Rectal smooth muscle tissue (tissue), 1 donor: ENCODE results near the gene UPB1.

Experiments
- H3K27ac ChIP-seq: one replicate; pipeline ENCODE4 v1.7.0; 2013; ENCODE audit warnings: low read depth, low read length, inconsistent platforms
- H3K27me3 ChIP-seq: one replicate; pipeline ENCODE4 v1.7.0; 2013; ENCODE audit warnings: low read length; ENCODE audit not compliant: control insufficient read depth, insufficient read depth
- H3K36me3 ChIP-seq: one replicate; pipeline ENCODE4 v1.7.0; 2013; ENCODE audit warnings: low read length; ENCODE audit not compliant: control insufficient read depth, insufficient read depth
- H3K4me1 ChIP-seq: one replicate; pipeline ENCODE4 v1.7.0; 2013; ENCODE audit warnings: low read length; ENCODE audit not compliant: control insufficient read depth, insufficient read depth
- H3K4me3 ChIP-seq: one replicate; pipeline ENCODE4 v1.7.0; 2013; ENCODE audit warnings: low read length
- H3K9ac ChIP-seq: one replicate; pipeline ENCODE4 v1.7.0; 2013; ENCODE audit warnings: low read length

The UPB1 gene

DNA sequence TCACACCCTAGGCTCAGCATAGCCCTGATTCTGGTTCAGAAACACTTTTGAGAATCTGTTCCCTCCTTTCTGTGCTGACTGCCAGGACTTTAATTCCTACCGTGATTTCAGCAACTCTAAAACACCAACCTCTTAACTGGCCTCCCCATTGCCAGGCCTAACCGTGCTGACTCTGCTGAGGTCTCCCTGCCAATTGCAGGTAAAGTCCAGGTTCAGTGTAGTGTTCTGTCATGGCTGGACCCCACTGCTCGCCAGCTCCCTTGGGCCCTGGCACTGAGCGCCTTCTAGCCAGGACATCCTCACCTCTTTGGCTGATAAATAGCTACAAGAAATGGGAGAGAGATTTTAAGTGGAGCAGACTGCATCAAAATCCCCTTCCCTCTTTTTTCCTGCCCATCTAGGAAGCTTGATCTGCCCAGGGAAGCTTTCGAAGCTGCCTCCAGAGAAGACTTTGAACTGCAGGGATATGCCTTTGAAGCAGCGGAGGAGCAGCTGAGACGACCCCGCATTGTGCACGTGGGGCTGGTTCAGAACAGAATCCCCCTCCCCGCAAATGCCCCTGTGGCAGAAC is 4.7 kb downstream of the UPB1 start:
- H3K9ac ChIP-seq = no peak overlapping the region

DNA sequence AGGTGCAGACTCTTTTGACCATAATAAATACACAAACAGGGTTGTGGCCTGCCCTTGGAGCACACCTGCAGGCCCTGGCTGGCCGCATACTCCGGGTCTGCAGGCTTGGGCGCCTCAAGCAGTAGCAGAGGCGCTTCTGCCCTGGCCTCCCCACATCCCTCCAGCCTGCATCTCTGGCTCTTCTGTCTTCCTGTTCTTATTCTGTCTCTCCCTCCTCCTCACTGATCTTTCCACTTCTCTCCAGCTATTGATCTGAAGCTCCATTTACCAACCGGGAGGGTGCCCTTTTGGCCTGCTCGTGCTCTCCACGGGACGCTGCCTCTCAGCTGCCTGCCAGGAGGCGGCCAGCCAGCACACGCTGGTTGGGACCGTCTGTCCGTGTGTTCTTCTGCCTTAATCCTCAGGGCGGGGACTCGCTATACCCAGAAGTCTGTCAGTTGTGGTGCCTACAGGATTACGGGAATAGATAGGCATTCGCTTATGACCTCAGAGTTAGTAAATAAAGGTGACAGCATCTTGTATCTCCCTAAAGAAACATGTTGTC is 5.2 kb downstream of the UPB1 start:
- H3K4me3 ChIP-seq = no peak overlapping the region
- no peak overlapping the region for H3K9ac ChIP-seq
- no peaks in the 10 kb centered on the region for H3K4me1 ChIP-seq
- H3K27me3 ChIP-seq = no peaks in the 10 kb centered on the region
- H3K36me3 ChIP-seq = no peaks in the 10 kb centered on the region
- H3K27ac ChIP-seq = no peak overlapping the region

More for the DNA sequence above, 4.7 kb downstream of the UPB1 start:
- Histone ChIP-seq H3K4me3 (no peak overlapping the region), H3K27me3 (peaks cover 3% of the 10 kb centered on the region), H3K27ac (no peak overlapping the region), H3K36me3 (no peaks in the 10 kb centered on the region), H3K4me1 (no peaks in the 10 kb centered on the region)

DNA sequence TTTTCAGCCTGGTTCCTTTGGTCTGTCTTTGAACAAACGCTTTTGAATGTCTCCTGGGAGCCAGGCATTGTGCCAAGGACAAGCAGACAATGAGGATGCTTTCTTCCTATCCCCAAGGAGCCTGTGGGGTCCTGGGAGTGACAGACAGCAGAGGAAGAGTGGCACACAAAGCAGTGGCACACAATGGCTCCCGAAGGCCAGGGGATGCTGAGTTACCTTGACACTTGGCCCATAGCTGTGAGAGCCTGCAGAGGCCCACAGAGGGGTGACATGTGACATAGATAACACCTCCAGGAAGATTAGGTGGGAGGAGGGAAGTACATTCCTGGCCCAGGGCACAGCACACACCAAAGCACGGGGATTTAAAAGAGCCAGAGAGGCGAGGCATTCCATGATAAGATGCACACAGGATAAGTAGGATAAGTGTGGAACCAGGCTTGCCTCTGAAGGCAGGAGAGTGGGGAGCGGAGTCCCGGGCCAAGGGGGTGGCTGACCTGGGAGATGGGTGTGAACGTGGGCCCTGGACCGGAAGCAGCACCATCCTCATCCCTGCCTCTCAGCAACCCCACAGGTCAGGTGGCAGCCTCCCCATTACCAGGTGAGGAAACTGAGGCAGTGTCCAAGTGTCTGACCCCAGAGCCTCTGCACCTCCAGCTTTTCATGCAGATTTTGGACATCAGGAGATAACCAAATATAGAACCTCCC is 6.3 kb downstream of the UPB1 start:
- H3K36me3 ChIP-seq = no peaks in the 10 kb centered on the region
- no peak overlapping the region for H3K4me3 ChIP-seq
- no peak overlapping the region for H3K9ac ChIP-seq
- H3K27me3 ChIP-seq = no peaks in the 10 kb centered on the region
- H3K27ac ChIP-seq = no peak overlapping the region
- no peaks in the 10 kb centered on the region for H3K4me1 ChIP-seq

DNA sequence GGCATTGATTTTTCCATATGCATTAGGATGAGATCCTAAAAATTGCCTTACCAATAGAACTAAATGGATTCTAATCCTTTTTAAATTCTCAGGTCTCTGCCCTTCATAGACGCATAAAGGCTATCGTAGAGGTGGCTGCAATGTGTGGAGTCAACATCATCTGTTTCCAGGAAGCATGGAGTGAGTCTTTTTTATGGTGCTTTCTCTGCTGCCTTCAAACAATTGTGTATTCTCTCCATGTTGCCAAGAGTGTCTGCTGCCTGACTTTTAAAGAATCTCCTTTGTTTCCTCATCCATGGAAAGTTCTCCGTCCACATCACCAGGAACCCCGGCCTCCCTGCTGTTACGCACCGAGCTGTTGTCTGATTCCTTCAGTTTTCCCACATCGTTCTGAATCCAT is 6.9 kb downstream of the UPB1 start:
- Histone ChIP-seq H3K4me1 (no peaks in the 10 kb centered on the region), H3K27ac (no peak overlapping the region), H3K36me3 (no peaks in the 10 kb centered on the region), H3K4me3 (no peak overlapping the region), H3K27me3 (no peaks in the 10 kb centered on the region), H3K9ac (no peak overlapping the region)

DNA sequence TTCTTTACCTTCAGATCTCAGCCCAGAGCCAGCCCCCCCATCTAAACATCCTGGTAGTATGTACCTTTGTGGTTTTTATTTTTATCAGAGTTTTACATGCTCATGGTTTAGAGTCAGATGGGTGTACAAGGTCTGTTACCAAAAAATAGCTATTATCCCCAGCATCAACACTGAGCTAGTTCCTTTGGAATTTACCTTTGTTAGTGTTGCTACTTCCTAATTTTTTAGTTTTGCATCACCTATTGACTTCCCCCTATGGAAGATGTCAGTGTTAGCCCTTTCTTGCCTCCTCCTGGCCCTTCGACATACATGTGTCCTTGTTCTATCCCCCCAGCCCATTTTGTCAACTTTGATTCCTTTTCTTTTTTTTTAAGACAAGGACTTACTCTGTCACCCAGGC is 7.4 kb downstream of the UPB1 start:
- Histone ChIP-seq H3K27me3 (no peaks in the 10 kb centered on the region), H3K27ac (no peak overlapping the region), H3K4me3 (no peak overlapping the region), H3K9ac (no peak overlapping the region), H3K4me1 (no peaks in the 10 kb centered on the region), H3K36me3 (no peaks in the 10 kb centered on the region)

DNA sequence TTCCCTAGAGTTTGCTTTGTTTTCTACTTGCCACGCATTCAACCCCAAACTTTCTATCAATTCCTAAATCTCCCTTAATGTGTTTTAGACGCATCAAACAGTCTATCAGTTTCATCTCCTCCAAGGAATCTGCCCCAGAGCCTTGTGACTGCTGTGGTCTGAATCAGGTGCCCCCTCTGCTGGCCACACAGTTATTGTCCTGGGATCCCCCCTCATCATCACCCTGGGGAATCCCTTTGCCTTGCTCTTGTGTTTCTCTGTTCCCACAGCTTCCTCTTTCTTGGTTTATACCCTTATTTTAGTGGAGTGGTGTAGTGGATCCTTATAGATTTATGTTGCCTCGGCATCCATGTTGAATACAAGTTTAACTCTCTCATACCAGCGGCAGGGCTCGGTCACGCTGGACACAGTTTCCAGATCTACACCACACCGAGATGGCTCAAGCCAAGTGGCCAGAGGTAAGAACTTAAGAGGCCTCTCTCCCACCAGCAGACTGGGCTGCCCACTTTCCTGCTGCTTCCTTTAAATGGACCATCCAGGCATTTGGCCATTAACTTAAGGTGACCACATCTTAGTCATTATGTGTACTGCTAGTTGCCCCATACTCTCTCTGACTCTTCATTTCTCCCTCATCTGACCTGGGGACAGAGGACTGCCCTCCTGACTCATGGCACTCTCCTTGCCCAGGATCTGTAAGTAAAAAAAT is 8.2 kb downstream of the UPB1 start:
- H3K27me3 ChIP-seq = no peaks in the 10 kb centered on the region
- H3K4me3 ChIP-seq = no peak overlapping the region
- no peak overlapping the region for H3K9ac ChIP-seq
- H3K4me1 ChIP-seq = no peaks in the 10 kb centered on the region
- no peak overlapping the region for H3K27ac ChIP-seq
- H3K36me3 ChIP-seq = no peaks in the 10 kb centered on the region

DNA sequence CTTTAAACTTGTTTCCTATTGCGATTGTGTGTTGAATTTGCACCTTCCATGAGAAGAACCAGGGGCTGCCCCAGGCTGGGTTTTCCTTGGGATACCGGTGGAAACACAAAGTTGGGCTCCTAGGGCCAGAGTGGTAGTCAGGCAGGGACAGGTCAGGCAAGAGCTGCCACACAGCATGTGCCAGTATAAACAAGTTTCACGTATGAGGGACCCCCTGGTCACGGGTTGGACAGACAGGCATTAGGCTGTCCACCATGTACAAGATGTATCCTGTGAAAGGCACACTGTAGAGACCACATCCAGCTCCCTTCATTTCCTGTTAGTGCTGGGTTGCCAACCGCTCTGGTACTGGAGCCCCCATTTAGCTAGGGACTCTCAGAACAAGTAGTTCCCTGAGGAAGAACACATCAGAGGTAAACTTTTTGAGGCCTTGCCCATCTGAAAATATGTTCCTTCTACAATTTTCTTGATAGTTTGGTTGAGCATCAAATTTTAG is 8.8 kb downstream of the UPB1 start:
- Histone ChIP-seq H3K4me1 (no peaks in the 10 kb centered on the region), H3K9ac (no peak overlapping the region), H3K27ac (no peak overlapping the region), H3K4me3 (no peak overlapping the region), H3K27me3 (no peaks in the 10 kb centered on the region), H3K36me3 (no peaks in the 10 kb centered on the region)

DNA sequence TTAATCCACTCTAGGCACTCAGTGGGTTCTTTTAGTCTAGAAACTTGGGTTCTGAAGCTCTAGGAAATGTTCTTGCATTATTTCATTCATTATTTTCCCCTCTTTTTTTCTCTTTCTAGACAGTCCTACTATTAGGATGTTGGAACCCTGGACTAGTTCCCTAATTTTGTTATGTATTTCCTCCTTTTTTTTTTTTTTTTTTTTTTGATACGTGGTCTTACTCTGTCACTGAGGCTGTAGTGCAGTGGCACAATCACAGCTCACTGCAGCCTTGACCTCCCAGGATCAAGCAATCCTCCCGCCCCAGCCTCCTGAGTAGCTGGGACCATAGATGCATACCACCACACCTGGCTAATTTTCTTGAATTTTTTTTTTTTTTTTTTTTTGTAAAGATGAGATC is 9.4 kb downstream of the UPB1 start:
- Histone ChIP-seq H3K4me3 (no peak overlapping the region), H3K27me3 (no peaks in the 10 kb centered on the region), H3K4me1 (no peaks in the 10 kb centered on the region), H3K27ac (no peak overlapping the region), H3K36me3 (no peaks in the 10 kb centered on the region), H3K9ac (no peak overlapping the region)

DNA sequence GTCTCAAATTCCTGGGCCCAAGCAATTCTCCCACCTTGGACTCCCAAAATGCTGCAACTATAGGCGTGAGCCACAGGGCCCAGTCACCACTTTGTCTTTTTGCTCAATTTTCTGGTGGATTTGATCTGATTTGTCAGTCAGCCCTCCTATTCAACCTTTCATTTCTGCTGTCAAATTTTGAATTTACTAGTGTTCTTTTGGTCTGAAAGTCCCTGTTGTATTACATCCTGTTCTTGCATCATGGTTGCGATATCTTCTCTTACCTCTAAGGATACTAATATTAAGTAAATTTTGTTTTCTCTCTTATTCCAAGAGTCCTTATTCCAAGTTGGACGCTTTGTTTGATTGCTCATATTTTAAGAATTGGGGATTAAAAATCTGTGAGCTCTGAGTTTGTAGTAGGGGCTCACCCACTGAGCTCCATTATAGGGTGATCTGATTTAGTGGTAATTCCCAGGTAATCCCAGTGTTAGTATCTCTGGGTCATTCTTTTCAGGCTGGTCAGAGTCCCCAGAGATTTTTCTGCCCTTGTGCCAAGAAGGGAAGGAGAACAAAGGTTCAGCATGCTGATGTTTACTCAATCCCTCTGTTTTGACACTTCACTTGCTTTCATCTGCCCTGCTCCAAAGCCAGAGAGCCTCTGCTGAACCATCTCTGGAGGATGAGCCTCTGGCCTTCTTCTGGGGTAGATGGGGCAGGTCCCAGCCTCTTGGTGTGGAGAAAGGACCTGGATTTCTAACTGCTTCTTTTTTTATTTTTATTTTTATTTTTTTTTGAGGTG is 10.0 kb downstream of the UPB1 start:
- no peaks in the 10 kb centered on the region for H3K4me1 ChIP-seq
- H3K9ac ChIP-seq = no peak overlapping the region
- H3K27ac ChIP-seq = no peak overlapping the region
- no peaks in the 10 kb centered on the region for H3K27me3 ChIP-seq
- no peaks in the 10 kb centered on the region for H3K36me3 ChIP-seq
- H3K4me3 ChIP-seq = no peak overlapping the region

DNA sequence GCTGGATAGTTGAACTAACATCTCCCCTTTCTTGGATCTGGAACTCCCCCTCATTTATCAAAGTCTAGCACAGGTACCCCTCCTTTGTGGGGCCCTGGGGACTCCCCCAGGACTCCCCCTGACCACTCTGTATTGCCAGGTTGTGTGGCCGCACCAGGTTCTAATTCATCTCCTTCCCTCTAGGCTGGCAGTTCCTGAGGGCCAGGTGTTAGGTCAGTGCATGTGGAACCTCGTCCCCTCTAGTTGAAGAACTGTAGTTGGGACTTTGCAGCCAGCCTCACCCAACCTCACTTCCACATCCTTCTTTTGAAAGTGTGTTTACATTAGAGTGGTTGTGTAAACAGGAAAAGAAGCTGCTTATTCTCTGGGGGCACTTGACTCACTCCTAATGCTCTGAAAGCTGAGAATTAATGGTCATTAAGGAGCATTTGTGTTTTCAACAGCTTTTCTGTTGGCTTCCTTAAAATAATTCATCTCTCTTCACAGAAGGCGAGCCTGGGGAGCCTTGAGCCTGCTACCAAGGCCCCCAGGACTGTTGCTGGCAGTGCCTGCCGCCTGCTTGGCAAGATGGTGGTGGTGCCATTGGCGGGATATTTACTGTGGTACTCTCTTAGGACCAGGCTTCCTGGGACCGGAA is 11.8 kb downstream of the UPB1 start:
- Histone ChIP-seq H3K9ac (no peak overlapping the region), H3K27me3 (no peaks in the 10 kb centered on the region), H3K4me1 (no peaks in the 10 kb centered on the region), H3K27ac (no peak overlapping the region), H3K36me3 (no peaks in the 10 kb centered on the region), H3K4me3 (no peak overlapping the region)

DNA sequence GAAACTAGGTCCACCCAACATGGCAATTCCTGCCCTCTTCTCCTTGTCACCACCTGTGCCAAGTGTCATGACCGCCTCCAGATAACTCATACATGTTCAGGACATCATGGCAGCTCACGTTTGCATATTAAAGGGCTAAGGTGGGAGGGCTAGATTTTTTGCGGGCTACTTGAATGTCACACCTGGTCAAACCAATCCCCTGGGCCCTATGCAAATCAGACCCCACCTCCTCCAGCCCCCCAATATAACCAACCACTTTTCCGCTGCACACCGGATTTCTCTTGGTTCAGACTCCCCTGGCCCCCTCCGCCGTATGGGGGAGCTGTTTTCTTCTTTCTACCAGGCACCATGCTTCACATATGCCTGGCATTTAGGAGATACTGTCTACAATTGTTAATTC is 12.6 kb downstream of the UPB1 start:
- no peaks in the 10 kb centered on the region for H3K4me1 ChIP-seq
- no peaks in the 10 kb centered on the region for H3K36me3 ChIP-seq
- no peak overlapping the region for H3K4me3 ChIP-seq
- no peak overlapping the region for H3K9ac ChIP-seq
- no peak overlapping the region for H3K27ac ChIP-seq
- H3K27me3 ChIP-seq = no peaks in the 10 kb centered on the region
